Ovary (tissue), 3 donors: Measurements from ENCODE around the gene CHID1.

ENCODE experiments used
- CTCF ChIP-seq, 3 donors: fragments of 450-650 bp in 2 of 3; fragments of 200-600 bp in 1 of 3; IDR thresholded peaks; one replicate each; pipeline versions ENCODE4 v1.5.1 to v1.8.0; 2016 to 2022; ENCODE audit warnings: antibody characterized with exemption in 3 of 3, mild to moderate bottlenecking in 1 of 3
- EP300 ChIP-seq: sonication (generic); formaldehyde crosslinking; IDR thresholded peaks from one replicate; pipeline ENCODE4 v1.6.1; 2017; ENCODE audit warnings: antibody characterized with exemption
- POLR2A ChIP-seq: fragments of 450-650 bp; IDR thresholded peaks from one replicate; pipeline ENCODE4 v1.6.1; 2017; ENCODE audit warnings: antibody characterized with exemption, mild to moderate bottlenecking, moderate library complexity
- donor health status: DM: no; HTN: no; CAD: no.

DNA sequence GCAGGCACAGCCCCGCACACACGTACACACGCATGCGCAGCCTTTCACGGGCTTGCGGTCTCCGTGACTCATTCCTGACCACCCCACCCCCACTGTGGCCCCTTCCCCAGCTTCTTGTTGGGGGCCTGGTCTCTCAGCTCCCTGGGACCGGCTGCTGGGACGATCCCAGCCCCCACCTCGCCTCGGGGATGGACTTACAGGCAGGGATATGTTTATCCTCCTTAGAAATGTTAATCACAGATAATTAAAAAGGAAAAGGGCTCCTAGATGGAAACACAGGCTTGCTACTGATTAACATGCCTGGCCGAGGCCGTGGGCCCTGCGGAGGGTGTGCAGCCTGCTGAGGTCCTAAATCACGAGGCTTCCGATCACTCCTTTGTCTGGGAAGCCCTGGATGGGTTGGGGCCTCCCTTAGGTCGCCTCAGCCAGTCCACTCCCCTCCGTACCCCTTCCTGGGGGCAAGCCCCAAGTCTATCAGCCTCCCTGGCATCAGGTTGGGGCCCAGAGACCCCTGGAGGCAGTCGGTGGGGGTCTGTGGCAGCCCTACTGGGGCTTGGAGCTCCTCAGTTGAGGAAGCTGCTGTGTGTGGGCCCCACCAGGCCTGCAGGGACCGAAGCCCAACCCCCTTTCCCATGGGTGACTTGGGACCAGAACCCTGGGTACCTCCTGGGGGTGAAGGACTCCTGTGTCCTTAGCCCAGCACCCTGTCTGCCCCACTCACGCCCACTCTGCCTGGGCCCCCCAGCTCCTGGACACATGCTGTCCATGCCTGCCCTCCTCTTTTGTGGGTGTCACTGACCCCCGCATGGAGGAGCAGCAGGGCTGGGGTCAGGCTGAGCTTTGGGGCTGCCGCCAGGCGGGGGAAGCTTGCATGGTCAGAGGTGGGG is 47.3 kb downstream of the CHID1 start:
- TF ChIP-seq CTCF (IDR thresholded peaks at IDR 0.05) (no peak), POLR2A (no peak), EP300 (no peak)
